ENCODE measurements around the gene PSMB2.

PSMB2 gene

DNA sequence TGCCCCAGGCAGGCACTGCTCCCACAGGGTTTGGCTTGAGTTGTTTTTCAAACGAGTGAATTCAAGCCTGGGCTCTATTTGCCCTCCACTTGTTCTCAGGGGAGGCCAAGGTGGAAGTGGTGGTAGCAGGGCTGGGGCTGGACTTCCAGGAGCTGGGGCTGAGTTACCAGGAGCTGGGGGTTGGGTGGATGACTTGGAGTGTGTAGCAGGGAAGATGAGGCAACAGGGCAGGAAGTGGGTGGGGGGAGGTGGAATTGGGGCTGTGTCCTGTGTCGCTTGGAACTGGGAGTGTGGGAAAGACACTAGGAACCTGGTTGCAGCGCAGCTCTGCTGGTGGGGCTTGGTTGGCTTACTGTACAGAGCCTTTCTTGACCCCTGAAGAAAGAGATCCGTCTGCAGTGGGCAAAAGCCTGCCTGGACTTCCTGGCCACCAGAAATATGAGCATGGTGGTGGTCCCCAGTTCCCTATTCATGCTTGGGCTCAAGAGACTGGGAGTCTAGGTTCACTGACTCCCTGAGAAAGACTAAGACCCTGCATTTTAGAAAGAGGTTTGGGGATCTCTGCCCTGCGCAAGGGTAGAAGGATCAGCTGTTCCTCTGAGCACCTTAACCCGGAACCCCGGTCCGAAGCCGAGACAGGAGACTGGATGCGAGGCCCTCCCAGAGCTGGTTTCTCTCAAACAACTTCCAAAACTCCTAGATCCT, 65.1 kb downstream of the PSMB2 start:
- Histone ChIP-seq H3K4me3 (ENCODE audit: low read depth in 1 of 2, low read length in 2 of 2) (no peak overlapping the region), H3K9me3 (ENCODE audit: low read length) (no peaks in the 10 kb centered on the region), H3K9ac (ENCODE audit: low read length) (no peak overlapping the region), H3K27ac (ENCODE audit: low read depth, low read length) (no peak overlapping the region), H3K27me3 (ENCODE audit: control insufficient read depth in 1 of 2, insufficient read depth in 2 of 2, low read length in 2 of 2) (peaks cover 14 to 70% of the 10 kb centered on the region in 2 donors), H3K36me3 (ENCODE audit: insufficient read depth, low read length) (no peaks in the 10 kb centered on the region), H3K4me1 (ENCODE audit: insufficient read depth, low read length) (peaks cover 15% of the 10 kb centered on the region)

DNA sequence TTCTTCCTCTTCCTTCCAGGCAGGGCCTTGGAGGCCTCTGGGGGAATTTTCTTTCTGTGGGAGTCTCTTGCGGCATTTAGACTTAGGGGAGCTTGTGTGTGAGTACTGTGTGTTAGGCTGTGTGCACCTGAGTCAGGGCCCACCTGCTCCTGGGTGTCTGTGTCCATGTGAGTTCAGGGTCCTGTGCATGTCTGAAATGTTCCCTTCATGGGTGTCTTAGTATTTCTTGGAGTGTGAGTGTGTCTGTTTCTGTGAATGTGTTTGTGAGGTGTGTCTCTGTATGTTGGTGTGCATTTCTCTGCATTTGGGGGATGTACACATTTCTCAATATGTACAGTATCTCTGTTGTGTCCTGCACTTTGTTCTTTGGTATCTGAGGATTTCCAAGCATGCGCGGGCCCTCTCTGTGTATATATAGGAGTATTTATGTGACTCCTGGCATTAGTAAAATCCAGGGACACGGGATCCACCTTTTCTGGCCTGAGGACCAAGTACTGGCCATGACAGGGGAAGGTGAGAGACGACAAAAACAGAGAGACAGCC, 65.8 kb downstream of the PSMB2 start:
- H3K4me3 ChIP-seq (ENCODE audit: low read depth in 1 of 2, low read length in 2 of 2): no peak overlapping the region
- peaks cover 14 to 72% of the 10 kb centered on the region in 2 donors for H3K27me3 ChIP-seq (ENCODE audit: control insufficient read depth in 1 of 2, insufficient read depth in 2 of 2, low read length in 2 of 2)
- no peak overlapping the region for H3K9ac ChIP-seq (ENCODE audit: low read length)
- H3K4me1 ChIP-seq (ENCODE audit: insufficient read depth, low read length): peaks cover 15% of the 10 kb centered on the region
- H3K9me3 ChIP-seq (ENCODE audit: low read length): no peaks in the 10 kb centered on the region
- no peaks in the 10 kb centered on the region for H3K36me3 ChIP-seq (ENCODE audit: insufficient read depth, low read length)
- no peak overlapping the region for H3K27ac ChIP-seq (ENCODE audit: low read depth, low read length)

GRCh38 chr1:35574655-35575415, 66.5 kb downstream of the PSMB2 start:
- H3K27ac ChIP-seq (ENCODE audit: low read depth, low read length): no peak overlapping the region
- no peaks in the 10 kb centered on the region for H3K36me3 ChIP-seq (ENCODE audit: insufficient read depth, low read length)
- peaks cover 14 to 72% of the 10 kb centered on the region in 2 donors for H3K27me3 ChIP-seq (ENCODE audit: control insufficient read depth in 1 of 2, insufficient read depth in 2 of 2, low read length in 2 of 2)
- H3K4me3 ChIP-seq (ENCODE audit: low read depth in 1 of 2, low read length in 2 of 2): no peak overlapping the region
- no peaks in the 10 kb centered on the region for H3K9me3 ChIP-seq (ENCODE audit: low read length)
- H3K9ac ChIP-seq (ENCODE audit: low read length): no peak overlapping the region
- peaks cover 15% of the 10 kb centered on the region for H3K4me1 ChIP-seq (ENCODE audit: insufficient read depth, low read length)

GRCh38 chr1:35574125-35574654, 67.1 kb downstream of the PSMB2 start:
- Histone ChIP-seq H3K36me3 (ENCODE audit: insufficient read depth, low read length) (no peaks in the 10 kb centered on the region), H3K9me3 (ENCODE audit: low read length) (no peaks in the 10 kb centered on the region), H3K4me3 (ENCODE audit: low read depth in 1 of 2, low read length in 2 of 2) (no peak overlapping the region), H3K9ac (ENCODE audit: low read length) (no peak overlapping the region), H3K27ac (ENCODE audit: low read depth, low read length) (no peak overlapping the region), H3K27me3 (ENCODE audit: control insufficient read depth in 1 of 2, insufficient read depth in 2 of 2, low read length in 2 of 2) (peaks cover 14 to 72% of the 10 kb centered on the region in 2 donors), H3K4me1 (ENCODE audit: insufficient read depth, low read length) (peaks cover 15% of the 10 kb centered on the region)

GRCh38 chr1:35573198-35574124, 67.9 kb downstream of the PSMB2 start, which contains the start of gene TFAP2E:
TSS of gene TFAP2E (plus strand) at chr1:35573314. CDS start at chr1:35573578, 264 bp downstream.
- Histone ChIP-seq H3K27ac (ENCODE audit: low read depth, low read length) (no peak within 1 kb of the TSS), H3K4me1 (ENCODE audit: insufficient read depth, low read length) (peaks cover 15% of the 10 kb centered on the region), H3K9ac (ENCODE audit: low read length) (no peak within 1 kb of the TSS), H3K4me3 (ENCODE audit: low read depth in 1 of 2, low read length in 2 of 2) (peak within 1 kb of the TSS in 1 of 2 donors; percentile 14), H3K9me3 (ENCODE audit: low read length) (no peaks in the 10 kb centered on the region), H3K36me3 (ENCODE audit: insufficient read depth, low read length) (no peaks in the 10 kb centered on the region), H3K27me3 (ENCODE audit: control insufficient read depth in 1 of 2, insufficient read depth in 2 of 2, low read length in 2 of 2) (peaks cover 14 to 72% of the 10 kb centered on the region in 2 donors)

DNA sequence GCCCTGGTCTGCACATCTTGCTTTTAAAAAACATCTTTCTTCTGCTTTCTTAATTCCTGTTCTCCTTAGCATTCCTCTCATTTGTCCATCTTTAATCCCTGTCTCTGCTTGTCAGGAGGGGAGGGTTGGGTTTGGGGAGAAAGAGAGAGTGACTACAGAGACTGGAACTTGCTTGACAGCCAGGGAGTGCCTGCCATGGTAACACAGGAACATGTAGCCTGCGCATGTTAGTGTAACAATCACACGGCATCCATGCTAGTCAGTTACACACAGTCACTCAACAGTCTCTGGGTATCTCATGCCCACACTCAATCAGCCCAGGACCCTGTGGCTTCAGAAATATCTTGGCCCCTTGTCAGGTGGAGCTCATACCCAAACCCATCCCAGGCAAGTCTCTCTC, 69.0 kb downstream of the PSMB2 start:
- Histone ChIP-seq H3K4me1 (ENCODE audit: insufficient read depth, low read length) (peaks cover 5% of the 10 kb centered on the region), H3K9ac (ENCODE audit: low read length) (no peak overlapping the region)

GRCh38 chr1:35571263-35571662, 70.1 kb downstream of the PSMB2 start:
- H3K27ac ChIP-seq (ENCODE audit: low read depth, low read length): no peak overlapping the region
- H3K4me3 ChIP-seq (ENCODE audit: low read depth in 1 of 2, low read length in 2 of 2): no peak overlapping the region
- no peak overlapping the region for H3K9ac ChIP-seq (ENCODE audit: low read length)
- H3K36me3 ChIP-seq (ENCODE audit: insufficient read depth, low read length): peaks cover 6% of the 10 kb centered on the region
- H3K4me1 ChIP-seq (ENCODE audit: insufficient read depth, low read length): peaks cover under 1% of the 10 kb centered on the region
- peaks cover 14 to 50% of the 10 kb centered on the region in 2 donors for H3K27me3 ChIP-seq (ENCODE audit: control insufficient read depth in 1 of 2, insufficient read depth in 2 of 2, low read length in 2 of 2)
- H3K9me3 ChIP-seq (ENCODE audit: low read length): no peaks in the 10 kb centered on the region

More for the DNA sequence above, 69.0 kb downstream of the PSMB2 start:
- Histone ChIP-seq H3K4me3 (ENCODE audit: low read depth in 1 of 2, low read length in 2 of 2) (no peak overlapping the region), H3K27me3 (ENCODE audit: control insufficient read depth in 1 of 2, insufficient read depth in 2 of 2, low read length in 2 of 2) (peaks cover 14 to 61% of the 10 kb centered on the region in 2 donors), H3K27ac (ENCODE audit: low read depth, low read length) (no peak overlapping the region), H3K36me3 (ENCODE audit: insufficient read depth, low read length) (no peaks in the 10 kb centered on the region), H3K9me3 (ENCODE audit: low read length) (no peaks in the 10 kb centered on the region)

- Histone ChIP-seq H3K4me3 (ENCODE audit: low read depth in 1 of 2, low read length in 2 of 2) (no peak overlapping the region), H3K9ac (ENCODE audit: low read length) (no peak overlapping the region), H3K36me3 (ENCODE audit: insufficient read depth, low read length) (peaks cover 6% of the 10 kb centered on the region), H3K4me1 (ENCODE audit: insufficient read depth, low read length) (no peaks in the 10 kb centered on the region), H3K27me3 (ENCODE audit: control insufficient read depth in 1 of 2, insufficient read depth in 2 of 2, low read length in 2 of 2) (peaks cover 14 to 44% of the 10 kb centered on the region in 2 donors), H3K27ac (ENCODE audit: low read depth, low read length) (no peak overlapping the region), H3K9me3 (ENCODE audit: low read length) (no peaks in the 10 kb centered on the region)
Observed at GRCh38 chr1:35570589-35571137, 70.7 kb downstream of the PSMB2 start.

DNA sequence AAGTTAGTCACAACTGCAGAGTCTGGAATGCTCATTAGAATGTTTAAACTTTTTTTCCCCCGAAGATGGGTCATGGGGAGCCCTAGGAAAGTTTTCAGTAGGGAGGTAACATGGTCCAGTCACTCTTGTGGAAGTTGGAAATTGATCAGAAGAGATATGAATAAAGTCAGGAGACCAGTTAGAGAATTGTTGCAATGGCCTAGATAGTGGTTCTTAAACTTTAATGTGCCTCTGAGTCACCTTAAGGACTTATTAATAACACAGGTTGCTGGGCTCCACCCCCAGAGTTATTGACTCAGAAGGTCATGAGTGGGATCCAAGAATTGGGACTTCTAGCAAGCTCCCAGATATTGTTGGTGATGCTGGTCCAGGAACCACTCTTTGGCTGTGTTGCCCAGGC, 71.4 kb downstream of the PSMB2 start:
- Histone ChIP-seq H3K27me3 (ENCODE audit: control insufficient read depth in 1 of 2, insufficient read depth in 2 of 2, low read length in 2 of 2) (peaks cover 14 to 38% of the 10 kb centered on the region in 2 donors), H3K9ac (ENCODE audit: low read length) (no peak overlapping the region), H3K36me3 (ENCODE audit: insufficient read depth, low read length) (peaks cover 6% of the 10 kb centered on the region), H3K4me3 (ENCODE audit: low read depth in 1 of 2, low read length in 2 of 2) (no peak overlapping the region), H3K9me3 (ENCODE audit: low read length) (no peaks in the 10 kb centered on the region), H3K4me1 (ENCODE audit: insufficient read depth, low read length) (no peaks in the 10 kb centered on the region), H3K27ac (ENCODE audit: low read depth, low read length) (no peak overlapping the region)

DNA sequence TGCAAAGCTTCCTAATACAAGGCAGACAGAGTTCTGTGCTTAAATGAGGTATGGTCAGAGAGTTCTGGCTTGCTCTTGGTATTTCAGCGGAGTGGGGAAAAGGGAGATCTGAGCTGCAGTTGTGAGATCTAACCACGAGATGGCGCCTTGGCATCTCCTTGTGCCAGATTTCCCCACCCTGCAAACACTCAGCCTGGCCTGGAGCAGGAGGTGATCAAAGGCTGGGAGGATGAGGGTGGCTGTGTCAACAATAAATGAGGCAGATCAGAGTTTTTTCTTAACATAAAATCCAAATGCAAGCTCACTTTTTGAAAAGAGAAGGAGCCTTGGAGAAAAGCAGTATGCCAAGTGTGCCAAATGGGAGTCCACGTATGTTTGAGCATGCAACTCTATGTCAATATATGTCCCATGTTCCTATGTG, 72.3 kb downstream of the PSMB2 start:
- H3K27ac ChIP-seq (ENCODE audit: low read depth, low read length): no peak overlapping the region
- H3K4me3 ChIP-seq (ENCODE audit: low read depth in 1 of 2, low read length in 2 of 2): no peak overlapping the region
- no peaks in the 10 kb centered on the region for H3K9me3 ChIP-seq (ENCODE audit: low read length)
- no peaks in the 10 kb centered on the region for H3K4me1 ChIP-seq (ENCODE audit: insufficient read depth, low read length)
- H3K36me3 ChIP-seq (ENCODE audit: insufficient read depth, low read length): peaks cover 11% of the 10 kb centered on the region
- peaks cover 14 to 28% of the 10 kb centered on the region in 2 donors for H3K27me3 ChIP-seq (ENCODE audit: control insufficient read depth in 1 of 2, insufficient read depth in 2 of 2, low read length in 2 of 2)
- H3K9ac ChIP-seq (ENCODE audit: low read length): no peak overlapping the region
